HCT116 (cell line): Measurements from ENCODE around the gene MED16.

ENCODE experiments used
- CTCF ChIP-seq, 3 experiments: fragments of 200-600 bp in 1 of 3; sonication (generic) in 1 of 3; IDR thresholded peaks in 2 of 3; conservative IDR thresholded peaks in 1 of 3; 2 replicates each; pipeline ENCODE4 v1.5.1; 2012 to 2017; ENCODE audit warnings: low read depth in 2 of 3, low read length in 2 of 3, antibody characterized with exemption in 1 of 3, borderline replicate concordance in 1 of 3, control low read depth in 1 of 3, mild to moderate bottlenecking in 1 of 3, mixed read lengths in 1 of 3, mixed run types in 1 of 3, moderate library complexity in 1 of 3; ENCODE audit not compliant: insufficient read depth in 1 of 3
- EZH2 ChIP-seq: fragments of 200-600 bp; sonication (generic); IDR thresholded peaks from 2 replicates; pipeline ENCODE4 v1.6.1; 2017; ENCODE audit warnings: antibody characterized with exemption, mixed run types
- POLR2A ChIP-seq: IDR thresholded peaks from 2 replicates; pipeline ENCODE4 v1.7.0; 2011; ENCODE audit warnings: borderline replicate concordance; ENCODE audit not compliant: insufficient read depth, insufficient read length; ENCODE audit errors: extremely low read depth
- RAD21 ChIP-seq: IDR thresholded peaks from 2 replicates; pipeline ENCODE4 v1.6.1; 2012; ENCODE audit warnings: low read depth, mild to moderate bottlenecking
- REST ChIP-seq: IDR thresholded peaks from 2 replicates; pipeline ENCODE4 v1.6.1; 2012; ENCODE audit warnings: low read depth
- SIN3A ChIP-seq: IDR thresholded peaks from 2 replicates; pipeline ENCODE4 v1.6.1; 2012; ENCODE audit warnings: low read depth

GRCh38 chr19:932648-933552, 39.9 kb upstream of the MED16 start:
- TF ChIP-seq CTCF (IDR thresholded peaks at IDR 0.05 in 2 of 3, conservative IDR thresholded peaks at IDR 0.05 in 1 of 3; ENCODE audit: borderline replicate concordance in 1 of 3, insufficient read depth in 1 of 3, low read depth in 2 of 3, low read length in 2 of 3) (no peak), POLR2A (no peak), SIN3A (no peak), RAD21 (no peak), REST (no peak), EZH2 (no peak)
